Endothelial cell of umbilical vein (primary cell): Measurements from ENCODE around the gene MDM1.

ENCODE experiments used
- CTCF ChIP-seq, 2 donors: IDR thresholded peaks; 1 replicate in 1 of 2; 2 replicates in 1 of 2; pipeline ENCODE4 v1.5.1; 2011; ENCODE audit warnings: low read length in 2 of 2, mild to moderate bottlenecking in 2 of 2, moderate library complexity in 2 of 2, control low read depth in 1 of 2, inconsistent platforms in 1 of 2, low read depth in 1 of 2; ENCODE audit not compliant: insufficient read depth in 1 of 2; ENCODE audit errors: extremely low read depth in 1 of 2
- EZH2 ChIP-seq: IDR thresholded peaks from 2 replicates; pipeline ENCODE4 v1.6.1; 2012; ENCODE audit warnings: borderline replicate concordance, low read depth, mild to moderate bottlenecking, moderate library complexity, low read length, inconsistent platforms; ENCODE audit not compliant: severe bottlenecking
- GATA2 ChIP-seq: IDR thresholded peaks from 2 replicates; pipeline ENCODE4 v1.7.0; 2011; ENCODE audit warnings: low read depth, mild to moderate bottlenecking, moderate library complexity, mixed read lengths, low read length; ENCODE audit not compliant: insufficient read length, insufficient read depth
- JUN ChIP-seq: IDR thresholded peaks from 2 replicates; pipeline ENCODE4 v1.6.1; 2011; ENCODE audit warnings: borderline replicate concordance, low read depth; ENCODE audit not compliant: insufficient read length, insufficient read depth
- MAX ChIP-seq: IDR thresholded peaks from 2 replicates; pipeline ENCODE4 v1.6.1; 2011; ENCODE audit not compliant: insufficient read depth, insufficient read length
- MYC ChIP-seq: IDR thresholded peaks from one replicate; pipeline ENCODE4 v1.6.1; 2011; ENCODE audit warnings: mild to moderate bottlenecking, low read depth, low read length
- POLR2A ChIP-seq: IDR thresholded peaks from 2 replicates; pipeline ENCODE4 v1.6.1; 2012; ENCODE audit warnings: low read depth, mild to moderate bottlenecking, control low read depth, low read length
- POLR2AphosphoS5 ChIP-seq: IDR thresholded peaks from 2 replicates; pipeline ENCODE4 v1.6.1; 2012; ENCODE audit warnings: low read depth, mild to moderate bottlenecking, control low read depth, low read length, moderate library complexity; ENCODE audit not compliant: insufficient read depth

GRCh38 chr12:68304626-68305025 lies 27.5 kb downstream of the MDM1 start:
- TF ChIP-seq POLR2A (no peak), CTCF (IDR thresholded peaks at IDR 0.05; ENCODE audit: extremely low read depth in 1 of 2, insufficient read depth in 1 of 2, low read depth in 1 of 2, low read length in 2 of 2) (no peak), MAX (no peak), EZH2 (no peak), JUN (peak; percentile 16), POLR2AphosphoS5 (no peak), GATA2 (peak; percentile 15), MYC (no peak)
